ENCODE data around the gene GPHB5.
"Not testable (repeated sequence)": the region's sequence is repeated elsewhere in the genome, so short reads cannot be mapped to it uniquely, and the experiment has no call there.

GPHB5 gene

DNA sequence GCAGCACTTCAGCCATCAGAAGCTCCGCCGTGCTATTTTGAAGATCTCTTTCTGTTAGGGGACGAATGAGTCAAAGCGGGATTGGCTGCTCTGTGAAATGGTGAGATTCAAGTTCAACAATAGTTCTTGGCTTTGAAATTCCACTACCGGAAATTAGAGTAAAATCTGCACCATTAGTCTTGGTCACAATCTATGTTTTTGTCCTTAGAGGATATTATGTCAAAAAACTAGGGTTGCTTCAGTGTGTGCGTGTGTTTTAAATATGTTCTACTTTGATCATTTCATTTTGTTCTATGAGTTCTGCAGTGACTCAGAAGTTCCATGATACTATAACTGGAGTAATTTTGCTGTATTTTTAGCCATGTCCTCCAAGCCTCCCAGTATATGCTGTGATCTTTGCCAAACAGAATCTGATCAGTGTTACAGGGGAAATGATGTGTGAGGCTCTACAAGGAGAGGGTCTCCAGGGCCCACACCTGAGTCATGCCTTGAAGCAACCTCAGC lies 22.6 kb downstream of the GPHB5 start:
- DNase-seq: no peak

DNA sequence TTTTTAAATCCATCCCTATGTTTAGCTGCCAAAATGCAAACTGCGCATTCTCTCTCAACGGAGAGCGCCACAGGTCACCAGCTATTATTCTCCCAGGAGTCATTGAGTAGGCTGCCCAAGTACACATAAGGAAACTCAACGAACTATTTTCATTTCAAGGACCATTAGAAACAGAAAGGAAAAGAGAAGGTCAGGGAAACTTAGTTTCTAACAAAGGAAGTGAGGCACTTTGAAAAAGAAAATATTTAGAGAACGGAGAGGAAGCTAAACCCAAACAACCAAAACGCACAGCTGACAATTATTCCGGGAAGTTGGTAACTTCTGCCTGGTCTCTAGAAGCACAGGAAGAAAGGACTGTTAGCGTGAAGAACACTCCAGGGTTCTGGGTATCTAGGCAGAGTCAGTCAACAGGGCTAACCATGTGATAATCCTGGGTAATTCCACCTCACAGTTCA lies 23.5 kb downstream of the GPHB5 start:
- DNase-seq: no peak

DNA sequence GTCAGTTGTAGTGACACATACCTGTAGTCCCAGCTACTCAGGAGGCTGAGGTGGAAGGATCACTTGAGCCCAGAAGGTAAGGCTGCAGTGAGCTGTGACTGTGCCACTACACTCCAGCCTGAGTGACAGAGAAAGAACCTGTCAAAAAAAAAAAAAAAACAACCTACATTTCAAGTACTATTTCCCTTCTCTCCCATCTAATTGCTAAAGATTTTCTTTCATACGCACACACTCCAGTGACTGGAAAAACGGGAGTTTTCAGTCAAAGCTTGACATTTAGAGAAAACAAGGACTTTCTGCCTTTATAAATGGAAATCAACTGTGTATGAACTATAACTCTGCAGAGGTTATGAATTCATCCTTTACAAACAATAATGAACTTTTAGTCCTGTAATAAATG lies 25.9 kb downstream of the GPHB5 start:
- no peak for DNase-seq

DNA sequence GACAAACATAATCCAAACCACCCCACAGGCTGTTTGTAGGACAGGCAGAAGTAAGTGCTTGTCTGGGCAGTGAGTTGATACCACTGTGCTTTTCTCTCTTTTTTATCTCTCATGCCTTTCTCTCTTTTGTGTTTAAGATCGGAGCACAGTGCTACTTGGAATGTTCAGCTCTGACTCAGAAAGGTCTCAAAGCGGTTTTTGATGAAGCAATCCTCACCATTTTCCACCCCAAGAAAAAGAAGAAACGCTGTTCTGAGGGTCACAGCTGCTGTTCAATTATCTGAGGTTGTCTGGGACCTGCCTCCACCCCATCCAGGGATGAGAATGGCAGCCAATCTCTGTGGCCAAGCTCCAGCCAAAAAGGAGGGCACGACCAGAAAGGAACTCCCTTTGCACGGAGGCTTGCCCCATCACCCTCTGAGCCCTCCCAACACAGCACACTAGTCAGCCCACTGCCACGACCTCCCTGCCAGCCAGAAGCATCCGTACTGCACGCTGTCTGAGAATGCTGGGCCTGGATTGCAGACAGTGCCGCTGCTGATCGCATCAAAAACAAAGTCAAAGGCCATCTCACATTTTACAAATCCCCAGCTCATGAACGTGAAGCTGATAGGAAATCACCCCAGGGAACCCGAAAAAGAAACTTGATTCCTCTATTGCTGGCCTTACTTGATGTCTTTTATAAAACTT lies 27.8 kb downstream of the GPHB5 start:
- no peak for DNase-seq

DNA sequence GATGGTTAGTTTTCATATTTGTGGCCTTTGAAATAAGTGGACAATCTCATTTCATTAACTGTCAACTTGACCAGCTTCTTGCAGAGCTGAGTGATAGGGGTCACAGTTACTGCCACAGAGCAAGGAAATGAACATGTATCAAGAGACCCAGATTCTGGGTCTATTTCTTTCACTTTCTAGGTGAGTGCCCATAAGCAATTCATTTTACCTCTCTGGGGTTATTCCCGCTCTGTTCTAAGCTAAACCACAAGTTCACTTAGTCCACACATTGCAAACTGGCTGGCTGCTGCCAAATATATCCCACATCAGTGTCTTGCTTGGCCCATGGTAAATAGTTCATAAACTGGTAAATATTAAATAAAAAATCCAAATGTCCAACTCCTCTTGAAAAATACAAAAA lies 29.9 kb downstream of the GPHB5 start:
- DNase-seq: no peak

DNA sequence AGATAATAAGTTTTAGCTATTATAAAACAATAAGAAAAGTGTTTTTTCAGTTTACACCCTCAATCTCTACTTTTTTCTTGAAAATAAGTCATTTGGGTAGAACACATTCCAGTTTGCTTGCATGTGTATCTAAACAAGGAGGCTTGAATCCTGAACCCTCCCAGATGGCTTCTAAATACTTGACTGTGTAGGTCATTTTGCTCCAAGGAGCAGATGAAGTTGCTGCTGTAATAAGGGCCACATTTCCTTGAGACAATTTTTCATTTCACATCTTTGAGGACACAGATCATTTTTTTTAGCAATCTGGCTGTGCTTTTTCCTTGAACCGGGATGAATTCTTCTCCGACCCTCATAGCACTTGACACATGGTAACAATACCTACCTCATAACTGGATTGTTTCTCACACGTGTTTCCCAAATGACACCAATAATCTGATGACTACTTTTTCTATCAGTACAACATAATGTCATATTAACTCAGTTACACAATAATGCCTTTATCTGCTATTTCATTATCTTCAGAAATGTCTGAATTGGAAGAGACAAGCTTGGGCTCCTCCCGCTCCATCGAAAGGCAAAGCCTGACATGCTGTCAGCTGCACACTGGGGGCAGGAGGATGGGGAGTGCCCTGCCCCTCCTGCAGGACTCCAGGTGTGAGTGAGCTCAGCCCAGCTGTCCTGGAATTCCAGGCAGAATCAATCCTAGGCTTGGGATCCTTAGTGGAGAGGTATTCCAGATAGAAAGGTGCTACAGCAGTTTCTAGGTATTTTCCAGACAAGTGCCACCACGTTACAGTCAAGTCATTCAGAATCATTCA lies 30.9 kb downstream of the GPHB5 start:
- no peak for DNase-seq

DNA sequence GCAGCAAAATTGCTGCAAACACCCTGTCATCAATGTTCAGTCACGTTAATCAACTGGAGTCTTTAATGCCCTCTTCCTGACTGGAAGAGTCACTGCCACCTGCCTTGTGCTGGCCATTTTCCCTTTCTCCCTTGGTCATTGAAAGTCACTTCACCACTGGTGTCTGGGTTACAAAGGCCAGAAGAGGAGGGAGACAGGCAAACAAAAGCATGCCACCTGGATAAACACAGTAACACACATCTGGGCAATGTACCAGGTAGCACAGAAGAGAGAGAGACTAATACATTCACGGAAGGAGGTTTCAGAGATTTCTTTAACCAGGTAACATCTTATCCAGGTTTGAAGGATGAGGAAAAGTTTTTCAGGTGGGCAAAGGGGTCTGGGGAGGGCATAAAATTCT lies 32.7 kb downstream of the GPHB5 start:
- no peak for DNase-seq

DNA sequence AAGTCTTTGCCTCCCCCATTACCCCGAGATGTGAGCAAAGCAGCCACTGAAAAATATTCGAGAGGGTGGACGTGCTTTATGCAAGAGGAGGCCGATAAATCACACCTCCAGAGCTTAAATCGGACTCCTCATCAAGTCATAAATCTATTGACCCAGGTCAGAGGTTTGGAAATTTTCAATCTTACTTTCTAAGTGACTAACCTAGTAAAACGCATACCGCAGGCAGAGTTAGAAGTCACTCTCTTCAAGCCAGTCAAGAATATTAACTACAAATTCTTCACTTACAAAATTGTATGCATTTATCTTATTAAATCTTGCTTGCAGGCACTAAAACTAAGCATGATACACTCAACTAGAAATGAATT lies 34.9 kb downstream of the GPHB5 start:
- DNase-seq: no peak

DNA sequence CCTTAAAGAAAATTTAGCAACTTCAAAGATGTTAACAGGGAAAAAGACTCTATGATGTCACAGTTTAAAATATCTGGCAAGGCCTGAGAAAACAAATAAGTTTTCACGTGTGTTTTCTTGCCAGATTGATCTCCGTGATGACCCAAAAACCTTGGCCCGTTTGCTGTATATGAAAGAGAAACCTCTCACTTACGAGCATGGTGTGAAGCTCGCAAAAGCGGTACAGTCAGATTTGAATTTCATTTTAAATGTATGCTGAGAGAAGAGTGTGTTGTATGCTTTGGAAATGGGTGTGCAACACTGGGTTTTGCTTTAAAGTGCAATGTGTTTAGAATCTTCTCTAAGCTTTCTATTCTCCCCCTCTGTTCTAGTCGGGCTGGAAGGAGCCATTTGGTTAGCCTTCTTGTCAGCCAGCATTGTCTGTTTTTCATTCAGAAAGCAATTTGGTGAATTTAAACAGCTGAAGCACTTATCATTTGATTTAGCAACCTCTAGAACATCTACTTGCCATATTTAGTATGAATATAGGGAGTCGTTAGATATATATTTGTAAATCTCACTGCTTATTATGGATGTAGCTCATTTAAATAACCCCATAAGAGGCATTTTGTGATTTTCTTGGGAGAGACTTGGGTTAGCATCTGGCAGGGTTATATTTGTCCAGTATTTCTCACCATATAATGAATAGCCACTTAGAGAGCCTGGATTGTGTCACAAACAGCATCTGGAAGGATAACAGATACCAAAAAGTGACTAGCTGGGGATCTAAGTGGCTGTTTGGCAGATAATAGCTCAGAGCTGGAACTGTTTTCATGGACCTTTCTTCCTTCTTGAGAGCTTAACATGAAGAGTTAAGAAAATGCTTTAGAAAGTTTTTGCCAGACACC lies 35.5 kb downstream of the GPHB5 start:
- DNase-seq: no peak

DNA sequence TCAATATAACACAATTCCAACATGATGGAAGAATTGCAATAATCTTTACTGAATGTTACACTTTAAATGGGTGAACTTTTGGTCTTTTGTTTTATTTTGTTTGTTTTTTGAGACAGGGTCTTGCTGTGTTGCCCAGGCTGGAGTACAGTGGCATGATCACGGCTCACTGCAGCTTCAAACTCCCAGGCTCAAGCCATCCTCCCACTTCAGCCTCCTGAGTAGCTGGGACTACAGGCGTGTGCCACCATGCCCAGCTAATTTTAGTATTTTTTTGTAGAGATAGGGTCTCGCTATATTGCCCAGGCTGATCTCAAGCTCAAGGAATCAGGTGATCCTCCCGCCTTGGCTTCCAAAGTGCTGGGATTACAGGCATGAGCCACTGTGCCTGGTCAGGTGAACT lies 38.8 kb downstream of the GPHB5 start:
- not testable (repeated sequence) for DNase-seq

DNA sequence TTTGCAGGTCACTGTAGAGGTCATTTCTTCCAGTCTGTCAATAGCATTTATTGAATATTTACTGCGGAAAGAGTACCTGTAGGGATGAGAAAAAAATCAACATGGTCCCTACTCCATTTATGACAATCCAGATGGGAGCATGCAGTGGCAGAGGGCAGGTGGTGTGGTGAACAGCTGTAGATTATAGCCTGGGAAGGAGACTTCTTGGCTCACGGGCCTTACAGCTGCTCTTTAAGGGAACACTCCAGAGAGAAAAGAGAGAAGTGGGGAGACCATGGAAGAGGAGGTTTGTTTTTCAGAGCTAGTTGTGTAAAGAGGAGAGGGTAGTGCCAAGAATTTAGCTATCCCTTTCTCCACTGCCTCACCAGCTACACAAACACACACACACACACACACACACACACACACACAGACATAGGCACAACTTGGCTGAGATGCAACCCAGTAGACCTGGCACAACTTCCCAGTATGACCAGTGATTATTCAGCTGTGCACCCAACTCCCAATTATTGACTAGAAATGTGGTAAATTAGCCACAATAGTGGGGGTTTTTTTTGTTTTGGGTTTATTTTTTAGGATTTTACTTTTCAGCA lies 41.0 kb downstream of the GPHB5 start:
- DNase-seq: no peak

DNA sequence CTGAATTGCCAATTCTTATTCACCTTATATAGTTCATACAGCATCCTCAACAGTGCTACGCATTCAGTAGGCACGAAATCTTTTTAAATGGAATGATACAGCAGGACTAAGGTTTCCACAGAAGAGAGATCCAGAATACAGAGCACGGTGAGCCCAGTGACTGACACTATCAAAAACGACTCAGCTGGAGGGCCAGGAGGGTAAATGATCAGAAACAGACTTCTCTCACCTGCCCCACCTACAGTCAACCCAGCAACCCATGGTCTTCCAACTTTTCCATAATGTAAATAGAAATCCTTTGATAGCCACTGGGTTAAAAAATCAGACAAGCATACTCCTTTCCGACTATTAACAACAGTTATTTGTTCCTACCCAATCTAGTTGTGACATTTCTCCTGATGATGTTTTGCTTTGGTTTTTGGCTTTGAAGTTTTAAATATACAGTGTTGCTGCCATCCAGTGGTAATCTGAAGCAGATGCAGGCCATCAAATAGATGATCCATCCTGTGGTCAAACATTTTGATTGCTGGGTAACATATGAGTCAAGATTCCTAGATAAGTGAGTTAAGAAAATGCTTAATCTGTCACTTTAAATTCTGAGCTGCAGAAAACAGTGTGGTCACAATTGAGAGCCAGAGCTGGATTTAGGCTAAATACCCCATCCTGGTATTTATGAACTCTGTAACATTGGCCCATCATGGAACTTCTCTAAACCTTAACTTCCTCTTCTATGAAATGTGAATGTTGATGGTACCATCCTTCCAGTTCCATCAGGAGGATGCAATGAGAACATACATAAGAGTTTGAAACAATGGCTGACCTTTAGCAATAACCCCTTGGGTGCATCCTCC lies 42.0 kb downstream of the GPHB5 start:
- DNase-seq: peak in 1 of 56 donors; percentile 21

DNA sequence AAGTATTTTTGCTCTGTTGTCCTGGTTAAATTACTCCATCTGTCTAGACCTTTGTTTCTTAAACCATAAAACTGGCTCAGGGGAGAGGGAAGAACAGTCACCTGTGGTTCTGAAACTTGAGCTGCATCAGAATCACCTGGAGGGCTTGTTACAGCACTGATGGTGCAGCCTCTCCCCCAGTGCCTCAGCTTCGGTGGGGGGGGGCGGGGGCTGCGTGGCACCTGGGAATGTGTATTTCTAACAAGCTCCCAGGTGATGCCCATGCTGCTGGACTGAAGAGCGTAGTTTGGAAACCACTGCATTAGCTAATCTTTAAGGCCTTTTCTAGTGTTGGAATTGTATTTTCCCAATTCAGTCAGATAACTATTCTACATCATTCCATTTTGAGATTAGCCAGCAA lies 42.7 kb downstream of the GPHB5 start:
- DNase-seq: no peak

DNA sequence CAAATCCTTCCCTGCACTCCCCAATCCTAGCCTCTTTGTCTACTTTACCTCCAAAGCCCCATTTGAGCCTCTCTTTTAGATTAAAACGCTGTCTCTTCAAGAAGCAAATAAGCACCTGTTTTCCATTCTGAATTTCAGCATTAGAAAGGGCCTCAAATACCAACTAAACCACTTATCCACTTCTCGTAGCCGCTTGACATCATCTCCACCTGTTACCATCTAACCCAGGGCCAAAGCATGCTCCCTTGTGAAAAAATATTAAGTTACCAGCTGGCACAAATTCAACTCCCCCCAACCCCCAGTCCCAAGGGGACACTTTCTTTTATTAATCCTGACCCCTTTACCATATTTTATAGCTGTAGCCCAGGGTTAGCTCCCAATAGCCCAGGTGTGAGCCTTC lies 43.1 kb downstream of the GPHB5 start:
- DNase-seq: no peak

DNA sequence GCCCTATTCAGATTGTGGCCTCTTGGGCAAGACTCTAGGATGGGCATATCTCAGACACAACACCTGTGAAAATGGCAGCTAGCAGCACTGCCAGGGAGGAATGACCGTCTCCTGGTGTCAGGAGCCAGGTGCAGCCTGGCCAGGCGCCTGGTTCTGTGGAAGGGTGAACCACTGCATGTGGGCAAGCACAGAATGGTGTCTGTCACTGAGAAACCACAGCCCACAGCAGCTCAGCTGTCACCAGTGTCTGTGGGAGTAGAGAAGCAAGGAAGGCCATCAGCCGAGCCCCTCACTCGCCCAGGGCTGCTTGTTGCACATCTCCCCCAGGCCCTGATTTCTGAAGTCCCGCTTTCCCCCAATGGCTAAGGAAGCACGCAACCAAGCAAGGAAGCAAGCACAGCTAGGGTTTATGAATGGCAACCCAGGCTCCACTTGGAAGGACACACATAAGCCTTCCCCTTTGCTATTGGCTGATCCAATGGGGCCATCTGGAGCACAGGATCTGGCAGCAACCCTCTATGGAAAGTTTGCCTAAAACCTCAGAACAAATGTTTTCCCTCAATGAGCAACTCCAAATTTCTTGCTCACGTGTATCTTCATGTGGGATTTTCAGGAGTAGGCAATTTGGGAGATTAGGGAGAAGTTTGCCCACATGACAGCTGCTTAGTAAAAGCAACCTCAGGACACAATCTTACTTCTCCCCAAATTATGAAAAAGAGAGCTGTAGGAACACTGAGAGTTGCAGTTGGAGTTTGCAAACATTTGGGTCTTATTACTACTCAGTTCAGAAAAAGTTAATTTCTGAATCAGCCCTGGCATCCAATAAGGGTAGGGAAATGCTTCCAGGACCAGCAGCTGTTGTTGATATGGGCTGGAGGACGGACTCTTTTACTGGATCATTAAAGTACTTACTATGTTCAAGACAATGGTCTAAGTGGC lies 44.7 kb downstream of the GPHB5 start:
- no peak for DNase-seq

DNA sequence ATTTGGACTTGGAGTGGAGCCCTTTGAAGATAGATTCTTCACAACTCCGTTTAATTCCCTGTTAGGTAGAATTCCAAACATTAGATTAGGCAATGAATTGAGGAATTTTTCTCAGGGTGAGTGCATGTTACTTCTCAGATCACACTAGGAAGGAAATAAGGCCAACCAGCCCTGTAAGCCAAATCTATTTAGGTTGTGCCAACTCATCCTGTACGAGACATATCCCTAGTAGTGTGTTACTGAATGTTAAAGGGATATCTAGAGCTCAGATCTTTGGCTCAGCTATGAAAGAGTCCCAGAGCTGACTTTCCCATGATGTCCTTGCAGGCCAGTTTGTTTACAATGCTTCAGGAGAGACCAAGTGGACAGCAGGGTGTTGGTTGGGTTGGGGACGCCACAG lies 45.6 kb downstream of the GPHB5 start:
- DNase-seq: no peak

DNA sequence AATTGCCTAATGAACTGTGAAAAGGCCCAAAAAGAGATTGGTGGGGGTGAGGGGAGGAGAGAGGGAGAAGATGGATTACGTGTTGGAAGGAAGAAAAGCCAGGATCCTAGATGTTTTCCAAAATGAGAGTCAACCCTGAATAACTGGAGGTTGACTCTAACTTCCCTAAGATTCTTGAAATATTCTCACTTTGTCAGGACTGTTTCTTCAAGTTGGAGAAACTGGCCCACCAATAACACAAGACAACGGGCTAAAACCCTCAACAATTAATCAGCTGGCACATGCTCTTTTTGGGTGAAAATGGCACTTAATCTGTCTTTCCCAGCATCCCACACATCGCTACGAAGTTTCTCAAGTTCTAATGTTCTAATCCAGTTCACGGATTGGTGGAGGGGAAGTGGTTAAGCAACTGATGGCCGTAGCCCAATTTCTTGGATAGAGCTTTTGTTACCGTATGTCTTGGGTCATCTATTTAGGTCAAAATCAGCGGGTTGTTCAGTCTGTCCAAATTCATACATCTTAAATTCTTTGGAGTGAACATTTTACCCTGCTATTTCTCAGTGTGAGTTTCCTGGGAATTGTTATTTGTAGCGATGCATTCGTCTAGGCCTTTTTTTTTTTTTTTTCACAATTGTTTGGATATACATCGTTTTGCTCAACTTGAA lies 49.0 kb downstream of the GPHB5 start:
- DNase-seq: no peak

DNA sequence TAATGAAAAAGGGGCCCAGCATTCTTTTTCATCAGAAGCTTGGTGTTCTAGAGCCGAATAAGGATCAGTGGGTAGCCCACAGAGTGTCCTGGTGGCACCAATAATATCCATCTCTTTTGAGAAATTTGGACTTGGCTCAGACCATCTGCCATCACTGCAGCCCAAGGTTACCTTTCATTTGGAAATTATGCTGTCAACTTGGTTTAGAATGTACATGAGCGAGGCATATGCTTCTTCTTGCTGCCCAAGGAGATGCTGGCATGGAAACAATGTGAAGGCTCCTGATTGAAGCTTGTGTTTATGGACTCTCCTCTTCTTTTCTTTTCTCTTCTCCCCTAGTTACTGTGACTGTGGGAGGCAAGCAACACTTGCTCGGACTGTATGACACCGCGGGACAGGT lies 50.0 kb downstream of the GPHB5 start:
- DNase-seq: no peak

DNA sequence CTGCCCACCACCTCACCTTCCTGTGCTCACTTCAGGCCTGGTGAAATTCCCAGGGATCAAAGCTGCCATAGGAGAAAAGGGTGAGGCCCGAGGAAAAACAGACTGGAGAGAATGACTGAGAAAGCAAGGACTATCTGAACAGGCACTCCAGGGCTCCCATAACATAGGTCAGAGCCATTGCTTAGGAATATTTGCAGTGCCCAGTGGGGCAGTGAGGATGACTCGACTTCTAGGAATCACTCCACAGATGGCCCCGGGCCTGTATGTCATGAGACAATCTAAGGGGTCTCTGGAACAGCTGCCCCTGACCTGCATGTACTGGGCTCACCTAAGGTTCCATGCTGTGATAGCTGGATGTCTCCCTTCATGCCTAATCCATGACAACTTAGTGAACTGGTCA lies 51.6 kb downstream of the GPHB5 start:
- DNase-seq: no peak
